NCI-H128 (cell line): Measurements from ENCODE around the gene SNX32.

Experiments
- DNase-seq: peaks from one replicate; lab custom pipeline; 2025; ENCODE audit not compliant: unreplicated experiment; lab: John Stamatoyannopoulos, UW

SNX32 gene

GRCh38 chr11:65833297-65834030 lies at the start of gene SNX32:
Gene SNX32 (plus strand): TSS chr11:65833963. CDS start chr11:65834066, 103 bp downstream.
- DNase-seq, result peak; percentile 86

DNA sequence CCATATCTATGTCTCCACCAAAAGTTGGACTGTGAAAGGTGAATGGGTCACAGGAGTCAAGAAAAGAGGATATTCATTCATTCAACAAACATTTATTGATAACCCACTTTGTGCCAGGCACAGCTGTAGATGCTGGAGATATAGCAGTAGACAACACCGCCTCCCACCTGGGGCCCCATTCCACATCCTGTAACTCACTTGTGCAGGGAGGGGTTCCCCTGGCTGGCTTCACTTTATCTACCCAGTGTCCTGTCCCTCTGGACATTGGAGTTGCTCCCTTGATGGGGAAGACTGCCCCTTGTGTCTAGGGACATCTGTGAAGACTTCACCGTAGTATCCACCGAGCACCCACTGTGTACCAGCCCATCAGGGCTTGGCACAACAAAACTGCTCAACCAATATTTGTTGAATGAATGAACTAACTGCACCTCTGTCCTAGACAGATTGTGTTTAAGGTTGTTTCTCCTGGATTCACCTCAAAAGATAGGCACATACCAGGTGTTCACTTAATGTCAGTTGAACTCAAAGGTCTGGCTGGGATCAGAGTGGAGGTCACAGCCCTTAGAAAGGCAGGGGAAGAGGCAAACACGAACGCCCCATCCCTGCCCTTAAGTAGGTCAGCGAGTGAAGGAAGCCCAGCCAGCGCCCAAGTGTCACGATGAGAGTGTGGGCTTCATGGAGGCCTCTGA lies 48.3 kb upstream of the SNX32 start:
- DNase-seq, result no peak

DNA sequence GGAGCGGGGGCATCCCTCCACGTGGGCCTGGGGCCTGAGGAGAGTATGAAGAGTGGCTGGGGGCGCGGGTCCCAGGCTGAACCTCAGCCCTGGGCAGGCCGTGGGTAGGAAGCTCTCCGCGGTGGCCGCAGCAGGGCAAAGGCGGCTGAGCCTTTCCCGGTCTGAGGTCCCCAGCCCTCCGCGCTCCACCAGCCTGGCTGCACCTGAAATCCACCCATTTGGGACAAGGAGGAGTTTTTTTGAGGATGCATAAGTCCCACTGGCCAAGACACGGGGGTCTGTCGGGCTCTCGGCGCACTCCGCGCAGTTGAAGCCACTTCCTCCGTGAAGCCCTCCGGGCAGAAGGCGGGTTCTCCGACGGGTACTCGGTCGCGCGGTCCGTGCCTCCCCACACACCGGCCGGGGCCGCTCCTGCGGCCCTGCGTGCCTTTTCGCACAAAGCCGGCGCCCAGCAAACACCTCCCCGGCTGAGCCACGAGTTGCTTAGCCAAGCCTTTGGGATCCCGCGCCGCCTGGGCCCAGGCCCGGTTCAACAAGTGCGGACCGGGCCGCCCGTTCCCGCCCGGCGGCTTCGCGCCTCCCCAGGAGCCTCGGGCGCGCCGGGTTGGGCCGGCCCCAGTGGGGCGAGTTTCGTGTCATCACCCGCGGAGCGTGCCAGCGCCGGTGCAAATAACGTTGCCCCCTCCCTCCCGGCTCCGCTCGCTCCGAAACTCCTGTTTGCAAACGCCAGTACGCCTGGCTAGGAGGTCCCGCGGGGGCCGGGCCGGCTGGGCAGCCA lies 47.6 kb upstream of the SNX32 start:
- no peak for DNase-seq

DNA sequence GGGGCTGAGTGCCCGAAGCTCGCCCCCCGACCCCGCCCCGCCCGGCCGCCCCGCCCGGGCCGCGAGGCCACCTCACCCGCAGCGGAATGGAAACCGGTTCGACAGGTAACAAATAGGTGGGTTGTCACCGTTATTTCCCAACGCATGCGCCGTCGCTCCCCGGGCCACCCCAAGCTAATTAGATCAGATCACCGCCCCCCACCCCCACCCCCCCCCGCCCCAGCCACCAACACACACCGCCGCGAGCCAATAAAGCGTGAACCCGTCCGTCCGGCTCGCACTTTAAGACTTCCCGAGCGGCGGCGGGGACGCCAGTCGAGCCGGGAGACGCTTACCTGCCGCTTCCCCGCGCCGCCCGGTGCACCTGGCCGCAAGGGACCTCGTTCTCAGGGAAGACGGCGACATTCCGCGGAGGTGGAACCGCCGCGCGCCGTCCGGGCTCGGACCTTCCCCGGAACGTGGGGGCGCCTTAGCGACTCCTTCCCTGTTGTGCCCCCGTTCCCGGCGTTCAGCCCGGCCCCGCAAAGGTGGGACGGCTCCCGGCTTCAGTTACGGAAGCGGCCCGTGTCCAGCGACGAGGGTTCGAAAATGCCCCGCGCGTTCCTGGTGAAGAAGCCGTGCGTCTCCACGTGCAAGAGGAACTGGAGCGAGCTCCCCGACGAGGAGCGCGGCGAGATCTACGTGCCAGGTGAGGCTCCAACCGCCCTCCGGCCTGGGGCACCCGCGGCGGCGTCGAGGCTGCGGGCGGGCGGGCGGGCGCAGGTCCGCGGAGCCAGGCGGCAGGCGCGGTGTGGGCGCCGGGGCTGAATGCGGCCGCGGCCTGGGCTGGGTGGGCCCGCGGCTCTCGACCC lies 46.8 kb upstream of the SNX32 start, which contains the start of gene OVOL1:
TSS of gene OVOL1 (plus strand) at position 278 of the 851 bp plus-strand sequence. CDS start at position 589, 311 bp downstream.
- peak; percentile 14 for DNase-seq

- no peak for DNase-seq
These were observed 45.8 kb upstream of the SNX32 start for GRCh38 chr11:65787649-65788622.

DNA sequence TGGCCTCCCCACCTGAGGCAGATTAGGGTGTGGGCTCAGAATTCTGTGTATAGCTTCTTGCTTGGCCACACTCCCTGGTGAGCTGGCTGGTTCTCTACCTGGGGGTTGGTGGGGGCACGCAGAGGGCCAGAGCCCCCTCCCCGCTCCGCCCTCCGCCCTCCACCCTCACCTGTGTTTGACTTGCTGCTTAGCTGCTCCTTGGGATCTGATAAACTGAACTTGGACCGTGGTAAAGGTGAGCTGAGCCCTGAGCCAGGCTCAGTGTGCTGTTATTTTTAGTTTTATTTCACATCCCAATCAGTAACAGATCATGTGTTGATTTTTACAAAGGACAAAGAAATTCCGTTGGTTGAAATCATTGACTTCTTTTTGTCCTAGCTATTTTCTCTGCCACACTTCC lies 44.9 kb upstream of the SNX32 start:
- DNase-seq, result no peak

- no peak for DNase-seq
These were observed 44.3 kb upstream of the SNX32 start for GRCh38 chr11:65789230-65790103.

GRCh38 chr11:65790104-65790901 lies 43.5 kb upstream of the SNX32 start:
- DNase-seq, result no peak

- no peak for DNase-seq
These were observed 42.7 kb upstream of the SNX32 start for GRCh38 chr11:65790902-65791650.

DNA sequence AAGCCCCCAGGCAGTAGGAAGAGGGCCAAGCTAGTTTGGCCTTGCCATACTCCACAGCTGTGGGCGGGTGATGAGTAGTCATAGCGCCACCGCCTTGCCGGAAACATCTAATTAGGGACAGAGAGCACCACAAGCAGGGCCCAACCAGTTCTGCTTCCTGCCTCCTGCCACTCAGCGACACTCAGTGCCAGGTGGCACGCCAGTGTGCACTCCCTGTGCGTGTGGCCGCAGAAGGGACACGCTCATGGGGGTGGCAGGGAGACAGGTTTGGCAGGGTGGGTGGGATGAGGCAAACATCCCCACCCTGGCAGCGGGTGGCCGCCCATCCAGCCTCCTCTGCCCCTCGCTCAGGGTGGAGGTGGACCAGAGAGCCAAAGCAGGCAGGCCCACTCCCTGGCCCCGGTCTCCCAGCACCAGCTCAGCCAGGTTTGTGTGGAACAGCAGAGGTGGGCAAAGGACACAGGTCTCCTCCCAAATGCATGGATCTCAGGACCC lies 42.0 kb upstream of the SNX32 start:
- no peak for DNase-seq

GRCh38 chr11:65792456-65792855 lies 41.3 kb upstream of the SNX32 start:
- no peak for DNase-seq

GRCh38 chr11:65793144-65793581 lies 40.6 kb upstream of the SNX32 start:
- peak; percentile 32 for DNase-seq

DNA sequence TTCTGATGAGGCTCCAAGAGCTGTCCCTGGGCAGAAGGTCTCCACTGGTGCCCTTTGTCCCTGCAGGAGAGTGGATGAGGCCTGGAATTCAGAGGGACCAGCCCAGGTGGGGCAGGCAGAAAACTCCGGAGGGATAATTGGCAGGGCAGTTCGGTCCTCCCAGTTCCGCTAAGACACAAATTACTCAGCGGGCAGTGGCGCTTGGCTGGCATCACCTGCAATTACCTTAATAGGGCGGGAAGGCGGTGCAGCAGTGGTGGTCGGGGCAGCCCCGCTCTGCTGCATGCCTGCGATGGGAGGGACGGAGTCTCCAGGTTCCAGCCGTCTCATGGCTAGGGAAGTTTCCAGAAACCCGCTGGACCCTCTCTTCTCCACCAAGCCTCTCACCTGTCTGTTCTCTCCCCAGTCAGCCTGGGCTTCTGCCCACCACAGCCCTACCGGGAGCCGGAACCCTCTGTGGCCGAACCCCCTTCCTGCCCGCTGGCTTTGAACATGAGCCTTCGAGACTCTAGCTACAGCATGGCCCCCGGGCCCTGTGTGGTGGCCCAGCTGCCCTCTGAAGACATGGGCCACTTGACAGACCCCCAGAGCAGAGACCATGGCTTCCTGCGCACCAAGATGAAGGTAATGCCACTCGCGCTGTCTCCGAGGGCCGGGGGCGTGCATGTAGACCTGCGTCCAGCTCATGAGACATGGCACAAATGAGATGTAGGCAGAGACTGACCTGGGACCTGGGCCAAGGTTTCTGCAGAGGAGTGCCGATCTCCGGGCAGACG lies 40.0 kb upstream of the SNX32 start:
- no peak for DNase-seq

- DNase-seq, result no peak
These were observed 38.9 kb upstream of the SNX32 start for GRCh38 chr11:65794570-65795510.
